ENCODE data around the gene PARD3B.

- TF ChIP-seq POLR2A (IDR thresholded peaks at IDR 0.05; ENCODE audit: extremely low read depth, insufficient read length), result no peak
- TF ChIP-seq, protein P1, sequence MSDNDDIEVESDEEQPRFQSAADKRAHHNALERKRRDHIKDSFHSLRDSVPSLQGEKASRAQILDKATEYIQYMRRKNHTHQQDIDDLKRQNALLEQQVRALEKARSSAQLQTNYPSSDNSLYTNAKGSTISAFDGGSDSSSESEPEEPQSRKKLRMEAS (IDR thresholded peaks at IDR 0.05; ENCODE audit: low read depth, low read length), result no peak
Measured at GRCh38 chr2:205531489-205532148, 986.3 kb downstream of the PARD3B start.
